ENCODE results near the gene TGFBI. TPM values are rescaled to one million over a fixed set of nuclear protein-coding genes. Genes with fewer than 3 reads are reported as not detected.

Gene TGFBI
- total and polyA plus RNA-seq, 2 donors = 76.8 to 294 TPM

DNA sequence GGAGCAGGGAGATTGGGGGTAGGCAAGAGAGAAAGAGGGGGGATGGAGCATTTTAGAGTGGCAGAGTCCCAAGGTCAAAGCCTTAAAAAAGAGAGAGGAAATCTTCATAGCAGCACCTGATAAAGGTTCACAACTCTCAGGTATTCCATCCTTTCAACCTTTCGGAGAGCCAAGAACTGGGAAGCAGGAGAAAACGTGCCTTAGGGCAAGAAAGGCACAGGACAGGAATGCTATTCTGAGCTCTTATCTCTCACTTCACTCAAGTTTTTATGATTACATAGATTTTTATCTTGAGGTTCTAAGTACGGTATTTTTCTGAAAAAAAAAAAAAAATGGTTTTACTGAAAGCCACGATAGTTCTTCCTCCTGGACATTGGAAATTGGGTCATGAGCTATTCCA lies 69.4 kb downstream of the TGFBI start:
- 49% methylated on average over 4 of the region's 4 CpGs for WGBS
- Histone ChIP-seq H3K27me3 (ENCODE audit: control insufficient read depth in 2 of 2, insufficient read depth in 1 of 2, low read length in 1 of 2) (peaks cover 2 to 13% of the 10 kb centered on the region in 2 donors), H3K36me3 (ENCODE audit: control insufficient read depth in 2 of 2, insufficient read depth in 2 of 2, low read length in 1 of 2) (no peaks in the 10 kb centered on the region), H3K4me3 (ENCODE audit: low read length in 2 of 2) (no peak overlapping the region), H3K4me1 (ENCODE audit: control insufficient read depth in 2 of 2, insufficient read depth in 2 of 2, low read length in 2 of 2) (no peaks in the 10 kb centered on the region), H3K27ac (ENCODE audit: low read depth in 1 of 2, low read length in 1 of 2) (no peak overlapping the region), H3K9me3 (ENCODE audit: control insufficient read depth in 2 of 2, insufficient read depth in 1 of 2, low read length in 1 of 2) (no peaks in the 10 kb centered on the region)
- no peak for DNase-seq (ENCODE audit: low read depth in 6 of 9, low spot score in 9 of 9)

DNA sequence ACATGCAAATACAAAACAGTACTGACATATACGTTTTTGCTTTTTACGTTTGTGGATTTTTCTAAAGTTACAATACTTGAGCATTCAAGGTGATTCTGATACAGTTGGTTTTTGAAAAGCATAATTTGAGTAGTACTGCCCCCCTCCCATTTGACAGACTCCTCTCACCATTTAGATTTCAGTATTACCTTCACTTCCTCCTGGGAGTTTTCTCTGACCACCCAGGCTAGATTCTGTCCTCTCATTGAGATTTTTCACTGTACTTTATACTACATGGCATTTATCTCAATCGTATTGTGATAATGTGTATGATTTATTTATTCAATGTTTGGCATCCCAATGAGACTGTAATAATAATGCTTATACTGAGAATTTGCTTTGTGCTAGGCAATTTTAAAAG lies 71.1 kb downstream of the TGFBI start:
- Histone ChIP-seq H3K4me1 (ENCODE audit: control insufficient read depth in 2 of 2, insufficient read depth in 2 of 2, low read length in 2 of 2) (peaks cover 0 to 2% of the 10 kb centered on the region in 2 donors), H3K27me3 (ENCODE audit: control insufficient read depth in 2 of 2, insufficient read depth in 1 of 2, low read length in 1 of 2) (peaks cover 2 to 8% of the 10 kb centered on the region in 2 donors), H3K9me3 (ENCODE audit: control insufficient read depth in 2 of 2, insufficient read depth in 1 of 2, low read length in 1 of 2) (no peaks in the 10 kb centered on the region), H3K4me3 (ENCODE audit: low read length in 2 of 2) (no peak overlapping the region), H3K27ac (ENCODE audit: low read depth in 1 of 2, low read length in 1 of 2) (no peak overlapping the region), H3K36me3 (ENCODE audit: control insufficient read depth in 2 of 2, insufficient read depth in 2 of 2, low read length in 1 of 2) (no peaks in the 10 kb centered on the region)
- WGBS = 92% methylated on average over 3 of the region's 3 CpGs
- no peak for DNase-seq (ENCODE audit: low read depth in 6 of 9, low spot score in 9 of 9)

DNA sequence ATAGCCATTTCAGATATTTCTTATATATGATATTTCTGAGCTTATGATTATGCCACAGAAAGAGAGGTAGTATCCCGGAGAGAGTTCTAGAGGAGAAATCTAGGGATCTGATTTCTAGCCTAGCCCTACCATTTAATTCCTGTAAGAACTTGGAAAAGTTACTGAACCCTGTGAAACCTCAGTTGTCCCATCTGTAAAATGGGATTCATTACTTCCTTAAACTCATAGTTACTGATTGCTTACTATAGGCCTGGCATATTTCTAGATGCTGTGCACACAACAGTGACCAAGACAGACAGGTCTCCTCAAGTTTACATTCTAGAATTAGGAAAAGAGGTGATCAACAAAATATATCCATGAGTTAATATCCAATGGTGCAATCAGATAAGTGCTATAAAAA lies 73.1 kb downstream of the TGFBI start:
- Histone ChIP-seq H3K36me3 (ENCODE audit: control insufficient read depth in 2 of 2, insufficient read depth in 2 of 2, low read length in 1 of 2) (no peaks in the 10 kb centered on the region), H3K4me3 (ENCODE audit: low read length in 2 of 2) (no peak overlapping the region), H3K27ac (ENCODE audit: low read depth in 1 of 2, low read length in 1 of 2) (no peak overlapping the region), H3K9me3 (ENCODE audit: control insufficient read depth in 2 of 2, insufficient read depth in 1 of 2, low read length in 1 of 2) (no peaks in the 10 kb centered on the region), H3K27me3 (ENCODE audit: control insufficient read depth in 2 of 2, insufficient read depth in 1 of 2, low read length in 1 of 2) (peaks cover 2 to 8% of the 10 kb centered on the region in 2 donors), H3K4me1 (ENCODE audit: control insufficient read depth in 2 of 2, insufficient read depth in 2 of 2, low read length in 2 of 2) (peaks cover 0 to 2% of the 10 kb centered on the region in 2 donors)
- no peak for DNase-seq (ENCODE audit: low read depth in 6 of 9, low spot score in 9 of 9)
- WGBS = 97% methylated on average over 1 of the region's 1 CpG

DNA sequence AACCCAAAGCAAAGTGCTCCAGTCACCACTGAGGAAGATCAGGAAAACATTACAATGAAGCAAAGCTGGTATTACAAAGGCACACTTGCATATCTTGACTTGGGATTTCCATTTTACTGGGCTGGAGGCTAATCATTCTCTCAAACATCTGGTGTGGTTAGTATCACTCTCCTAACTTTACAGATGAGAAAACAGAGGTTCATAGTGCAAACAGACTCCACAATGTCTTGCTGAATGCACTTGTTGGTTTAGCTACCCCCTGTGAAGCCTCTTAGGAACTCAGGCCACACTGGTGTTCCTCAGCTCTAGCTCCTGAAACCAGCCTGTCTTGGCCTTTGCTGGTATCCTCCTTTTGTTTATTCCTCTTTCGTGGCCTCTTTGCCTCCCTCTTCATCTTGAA lies 74.3 kb downstream of the TGFBI start:
- WGBS = 97% methylated on average over 1 of the region's 1 CpG
- peaks cover 0 to 5% of the 10 kb centered on the region in 2 donors for H3K4me1 ChIP-seq (ENCODE audit: control insufficient read depth in 2 of 2, insufficient read depth in 2 of 2, low read length in 2 of 2)
- DNase-seq (ENCODE audit: low read depth in 6 of 9, low spot score in 9 of 9) = no peak
- H3K4me3 ChIP-seq (ENCODE audit: low read length in 2 of 2) = no peak overlapping the region
- no peaks in the 10 kb centered on the region for H3K36me3 ChIP-seq (ENCODE audit: control insufficient read depth in 2 of 2, insufficient read depth in 2 of 2, low read length in 1 of 2)
- H3K27ac ChIP-seq (ENCODE audit: low read depth in 1 of 2, low read length in 1 of 2) = no peak overlapping the region
- H3K9me3 ChIP-seq (ENCODE audit: control insufficient read depth in 2 of 2, insufficient read depth in 1 of 2, low read length in 1 of 2) = no peaks in the 10 kb centered on the region
- peaks cover 2 to 3% of the 10 kb centered on the region in 2 donors for H3K27me3 ChIP-seq (ENCODE audit: control insufficient read depth in 2 of 2, insufficient read depth in 1 of 2, low read length in 1 of 2)

DNA sequence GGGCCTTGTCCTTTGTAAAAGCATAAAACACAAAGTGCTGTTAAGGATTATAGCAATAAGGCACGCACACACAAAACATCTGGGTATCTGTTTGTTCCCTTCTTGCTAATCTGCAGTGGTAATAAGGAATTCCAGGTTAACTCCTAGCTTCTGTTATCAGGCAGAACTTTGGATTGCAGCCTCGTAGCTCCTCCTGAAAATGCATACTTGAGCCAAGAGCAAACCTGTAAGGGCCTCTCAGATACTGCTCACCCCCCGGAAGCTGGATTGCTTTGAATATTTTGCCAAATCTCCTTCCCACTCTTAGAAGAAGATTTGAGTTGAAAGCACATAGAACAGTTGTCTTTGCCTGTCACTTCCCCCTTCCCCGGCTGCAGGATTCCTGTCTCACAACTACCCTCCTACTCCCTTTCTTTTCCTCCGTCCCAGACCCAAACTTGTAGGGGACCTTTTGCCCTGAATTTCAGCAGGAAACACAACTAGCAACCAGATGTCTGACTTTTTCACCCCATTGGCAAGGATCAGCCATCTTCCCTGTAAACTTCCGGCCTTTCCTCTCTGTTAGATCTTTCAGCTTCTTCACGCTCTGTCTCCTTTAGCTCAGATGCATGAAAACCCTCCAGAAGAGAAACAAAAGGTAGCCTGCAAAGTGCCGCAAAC lies 75.6 kb downstream of the TGFBI start:
- Histone ChIP-seq H3K9me3 (ENCODE audit: control insufficient read depth in 2 of 2, insufficient read depth in 1 of 2, low read length in 1 of 2) (no peaks in the 10 kb centered on the region), H3K4me3 (ENCODE audit: low read length in 2 of 2) (no peak overlapping the region), H3K27me3 (ENCODE audit: control insufficient read depth in 2 of 2, insufficient read depth in 1 of 2, low read length in 1 of 2) (peaks cover 2 to 3% of the 10 kb centered on the region in 2 donors), H3K36me3 (ENCODE audit: control insufficient read depth in 2 of 2, insufficient read depth in 2 of 2, low read length in 1 of 2) (no peaks in the 10 kb centered on the region), H3K4me1 (ENCODE audit: control insufficient read depth in 2 of 2, insufficient read depth in 2 of 2, low read length in 2 of 2) (peaks cover 0 to 10% of the 10 kb centered on the region in 2 donors), H3K27ac (ENCODE audit: low read depth in 1 of 2, low read length in 1 of 2) (peak overlapping the region; percentile 40 to 65)
- 85% methylated on average over 8 of the region's 8 CpGs for WGBS
- no peak for DNase-seq (ENCODE audit: low read depth in 6 of 9, low spot score in 9 of 9)

DNA sequence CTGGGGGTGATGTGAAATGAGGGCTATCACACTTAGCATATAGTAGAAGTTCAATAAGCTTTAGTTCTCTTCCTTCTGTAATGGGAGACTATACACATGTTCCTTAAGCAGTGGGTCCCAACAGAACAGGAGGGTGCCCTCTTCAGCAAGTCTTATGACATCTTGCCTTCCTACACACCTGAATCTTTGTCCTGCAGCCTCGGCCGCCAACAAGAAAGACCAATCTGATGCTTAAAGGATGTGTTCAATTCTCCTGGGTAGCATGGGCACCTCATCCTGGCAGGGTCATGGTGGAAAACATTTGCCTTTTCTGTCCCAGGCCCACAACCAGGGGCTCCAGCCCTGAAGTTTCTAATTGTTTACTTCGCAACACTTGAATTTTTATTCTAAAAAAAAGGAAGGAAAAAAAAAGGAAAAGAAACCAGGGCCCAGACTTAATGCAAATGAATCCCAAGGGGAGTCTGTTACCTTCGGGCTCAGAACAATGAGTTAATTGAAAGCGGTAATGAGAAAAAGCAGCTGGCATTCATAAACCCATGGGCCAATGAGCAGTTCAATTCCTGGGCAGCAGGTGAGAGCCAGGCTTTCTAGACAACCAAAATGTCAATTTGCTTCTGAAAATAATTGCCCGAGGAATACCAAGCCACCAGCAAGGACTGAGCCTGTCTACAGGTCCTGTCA lies 77.7 kb downstream of the TGFBI start:
- no peaks in the 10 kb centered on the region for H3K36me3 ChIP-seq (ENCODE audit: control insufficient read depth in 2 of 2, insufficient read depth in 2 of 2, low read length in 1 of 2)
- 86% methylated on average over 6 of the region's 6 CpGs for WGBS
- DNase-seq (ENCODE audit: low read depth in 6 of 9, low spot score in 9 of 9) = no peak
- H3K9me3 ChIP-seq (ENCODE audit: control insufficient read depth in 2 of 2, insufficient read depth in 1 of 2, low read length in 1 of 2) = no peaks in the 10 kb centered on the region
- H3K27ac ChIP-seq (ENCODE audit: low read depth in 1 of 2, low read length in 1 of 2) = no peak overlapping the region
- peaks cover 1 to 2% of the 10 kb centered on the region in 2 donors for H3K27me3 ChIP-seq (ENCODE audit: control insufficient read depth in 2 of 2, insufficient read depth in 1 of 2, low read length in 1 of 2)
- no peak overlapping the region for H3K4me3 ChIP-seq (ENCODE audit: low read length in 2 of 2)
- H3K4me1 ChIP-seq (ENCODE audit: control insufficient read depth in 2 of 2, insufficient read depth in 2 of 2, low read length in 2 of 2) = peaks cover 0 to 14% of the 10 kb centered on the region in 2 donors

DNA sequence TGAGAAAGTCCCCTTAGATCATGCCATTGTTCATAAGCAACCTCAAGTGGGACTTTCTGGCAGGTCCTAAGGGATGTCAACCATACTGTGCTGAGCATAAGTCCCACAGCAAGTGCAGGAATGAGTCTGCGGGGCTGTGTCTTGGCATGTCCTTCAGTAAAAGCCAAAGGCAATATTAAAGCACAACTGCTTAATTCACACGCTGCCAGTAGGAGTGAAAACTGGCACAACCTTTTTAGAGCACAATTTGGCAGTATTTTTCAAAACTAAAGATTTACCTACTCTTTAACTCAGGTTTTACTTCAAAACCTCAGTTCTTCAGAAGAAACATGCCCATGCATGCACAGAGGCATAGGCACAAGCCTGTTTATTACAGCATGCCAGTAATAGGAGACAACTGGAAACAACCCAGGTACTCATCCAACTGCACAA lies 79.4 kb downstream of the TGFBI start:
- H3K4me3 ChIP-seq (ENCODE audit: low read length in 2 of 2) = no peak overlapping the region
- no peaks in the 10 kb centered on the region for H3K27me3 ChIP-seq (ENCODE audit: control insufficient read depth in 2 of 2, insufficient read depth in 1 of 2, low read length in 1 of 2)
- 84% methylated on average over 2 of the region's 2 CpGs for WGBS
- peak in 1 of 9 donors; percentile 19 for DNase-seq (ENCODE audit: low read depth in 6 of 9, low spot score in 9 of 9)
- no peaks in the 10 kb centered on the region for H3K36me3 ChIP-seq (ENCODE audit: control insufficient read depth in 2 of 2, insufficient read depth in 2 of 2, low read length in 1 of 2)
- H3K27ac ChIP-seq (ENCODE audit: low read depth in 1 of 2, low read length in 1 of 2) = peak overlapping the region in 1 of 2 donors; percentile 67
- no peaks in the 10 kb centered on the region for H3K9me3 ChIP-seq (ENCODE audit: control insufficient read depth in 2 of 2, insufficient read depth in 1 of 2, low read length in 1 of 2)
- H3K4me1 ChIP-seq (ENCODE audit: control insufficient read depth in 2 of 2, insufficient read depth in 2 of 2, low read length in 2 of 2) = peaks cover 0 to 17% of the 10 kb centered on the region in 2 donors

DNA sequence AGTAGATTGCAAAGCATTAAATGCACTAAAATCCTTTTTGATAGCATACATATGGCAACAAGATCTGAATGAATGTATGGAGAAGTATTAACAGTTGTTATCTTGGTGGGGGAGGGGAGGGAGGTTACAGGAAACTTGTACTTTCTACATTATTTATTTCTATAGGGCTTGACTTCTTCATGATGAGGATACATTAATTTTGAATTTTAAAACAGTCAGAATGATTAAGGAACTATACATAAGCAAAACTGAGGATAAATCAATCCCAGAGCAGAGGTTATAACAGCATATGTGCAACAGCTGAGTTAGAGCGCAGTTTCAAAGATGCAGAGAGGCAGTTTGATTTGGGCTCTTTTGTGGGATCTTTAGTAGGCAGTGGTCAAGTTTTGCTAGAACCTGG lies 80.0 kb downstream of the TGFBI start:
- no peak for DNase-seq (ENCODE audit: low read depth in 6 of 9, low spot score in 9 of 9)
- 98% methylated on average over 1 of the region's 1 CpG for WGBS
- Histone ChIP-seq H3K4me1 (ENCODE audit: control insufficient read depth in 2 of 2, insufficient read depth in 2 of 2, low read length in 2 of 2) (peaks cover 0 to 21% of the 10 kb centered on the region in 2 donors), H3K4me3 (ENCODE audit: low read length in 2 of 2) (no peak overlapping the region), H3K36me3 (ENCODE audit: control insufficient read depth in 2 of 2, insufficient read depth in 2 of 2, low read length in 1 of 2) (no peaks in the 10 kb centered on the region), H3K27ac (ENCODE audit: low read depth in 1 of 2, low read length in 1 of 2) (peak overlapping the region in 1 of 2 donors; percentile 36), H3K27me3 (ENCODE audit: control insufficient read depth in 2 of 2, insufficient read depth in 1 of 2, low read length in 1 of 2) (no peaks in the 10 kb centered on the region), H3K9me3 (ENCODE audit: control insufficient read depth in 2 of 2, insufficient read depth in 1 of 2, low read length in 1 of 2) (no peaks in the 10 kb centered on the region)

DNA sequence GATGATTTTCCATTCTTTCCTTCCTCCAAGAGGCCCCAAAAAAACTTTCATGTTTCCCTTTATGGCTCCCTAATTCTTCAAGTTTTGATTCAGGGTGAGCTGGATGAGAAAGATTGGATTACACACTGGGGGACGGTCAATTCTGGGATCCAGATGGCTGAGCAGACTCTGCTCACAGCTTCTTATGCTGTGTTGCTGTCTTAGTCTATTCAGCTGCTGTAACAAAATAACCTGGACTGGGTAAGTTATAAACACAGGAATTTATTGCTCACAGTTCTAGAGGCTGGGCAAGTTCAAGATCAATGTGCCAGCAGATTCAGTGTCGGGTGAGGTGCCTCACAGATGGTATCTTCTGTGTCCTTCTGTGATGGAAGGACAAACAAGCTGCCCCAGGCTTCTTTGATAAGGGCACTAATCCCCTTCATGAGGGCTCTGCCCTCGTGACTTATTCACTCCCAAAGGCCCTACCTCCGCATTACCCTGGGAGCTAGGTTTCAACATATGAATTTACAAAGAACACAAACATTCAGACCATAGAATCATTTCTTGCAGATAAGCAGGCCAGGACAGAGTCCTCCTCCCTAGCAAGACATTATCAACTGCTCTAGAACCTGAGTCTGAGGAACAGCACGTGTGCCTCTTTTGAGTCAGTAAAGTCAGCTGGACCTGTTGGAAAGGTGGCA lies 80.8 kb downstream of the TGFBI start:
- H3K27ac ChIP-seq (ENCODE audit: low read depth in 1 of 2, low read length in 1 of 2) = peak overlapping the region in 1 of 2 donors; percentile 36
- no peaks in the 10 kb centered on the region for H3K36me3 ChIP-seq (ENCODE audit: control insufficient read depth in 2 of 2, insufficient read depth in 2 of 2, low read length in 1 of 2)
- WGBS = 89% methylated on average over 5 of the region's 5 CpGs
- H3K27me3 ChIP-seq (ENCODE audit: control insufficient read depth in 2 of 2, insufficient read depth in 1 of 2, low read length in 1 of 2) = no peaks in the 10 kb centered on the region
- peaks cover 0 to 27% of the 10 kb centered on the region in 2 donors for H3K4me1 ChIP-seq (ENCODE audit: control insufficient read depth in 2 of 2, insufficient read depth in 2 of 2, low read length in 2 of 2)
- no peak for DNase-seq (ENCODE audit: low read depth in 6 of 9, low spot score in 9 of 9)
- H3K4me3 ChIP-seq (ENCODE audit: low read length in 2 of 2) = no peak overlapping the region
- no peaks in the 10 kb centered on the region for H3K9me3 ChIP-seq (ENCODE audit: control insufficient read depth in 2 of 2, insufficient read depth in 1 of 2, low read length in 1 of 2)
